A549 (cell line): ENCODE measurements around the gene CDHR2. TPM values are rescaled to one million over a fixed set of nuclear protein-coding genes. Genes with fewer than 3 reads are reported as not detected.
A peak's percentile ranks its signal among the peaks of the same experiment; 100 is the strongest.

Source experiments
- ATAC-seq, 2 experiments: fragments of 200-7000 bp in 1 of 2; fragments of >200 bp in 1 of 2; cut with Nextera tagmentation in 1 of 2; cut with Tn5 transposase in 1 of 2; 3 replicates each; pipeline versions ENCODE4 v1.8.0 to v1.9.1; 2018 to 2020; ENCODE audit warnings: mild to moderate bottlenecking in 1 of 2, moderate library complexity in 1 of 2
- CTCF ChIA-PET: fragments of 300-600 bp; sonication (Branson Sonifier 250); formaldehyde crosslinking; extraction: SDS; loops from one replicate; lab custom pipeline; 2021; ENCODE audit warnings: antibody characterized with exemption, inconsistent platforms; lab: Yijun Ruan, JAX
- POLR2A ChIA-PET: fragments of 350-600 bp; formaldehyde crosslinking; extraction: SDS; loops from one replicate; lab custom pipeline; 2021; ENCODE audit warnings: antibody characterized with exemption, inconsistent platforms; lab: Yijun Ruan, JAX
- DNase-seq, 2 experiments: peaks; one replicate each; pipeline versions ENCODE4 v3.0.0 to v3.0.0-alpha.2; 2011 to 2016; ENCODE audit warnings: low read depth in 1 of 2, low spot score in 1 of 2
- FAIRE-seq: peaks from 2 replicates; lab custom pipeline; 2011; peaks lifted over from hg19 to GRCh38; lab: Jason Lieb, UNC
- H3K27ac ChIP-seq, 2 experiments: fragments of >200 bp; sonication (Bioruptor Twin); formaldehyde crosslinking; 3 replicates each; pipeline ENCODE4 v1.5.1; 2016 to 2017
- H3K4me1 ChIP-seq: fragments of >200 bp; sonication (Bioruptor Twin); formaldehyde crosslinking; 3 replicates; pipeline ENCODE4 v1.6.1; 2016
- H3K4me2 ChIP-seq: fragments of >200 bp; sonication (Bioruptor Twin); formaldehyde crosslinking; 3 replicates; pipeline ENCODE4 v1.6.1; 2016
- H3K4me3 ChIP-seq: fragments of >200 bp; sonication (Bioruptor Twin); formaldehyde crosslinking; 3 replicates; pipeline ENCODE4 v1.5.1; 2016
- H3K9me3 ChIP-seq: fragments of >200 bp; sonication (Bioruptor Twin); formaldehyde crosslinking; 3 replicates; pipeline ENCODE4 v1.6.1; 2016
- CBX8 ChIP-seq: fragments of 200-600 bp; sonication (generic); IDR thresholded peaks from 2 replicates; pipeline ENCODE4 v1.6.1; 2016
- CEBPB ChIP-seq, 2 experiments: fragments of >200 bp in 1 of 2; sonication (Bioruptor Twin) in 1 of 2; formaldehyde crosslinking in 1 of 2; IDR thresholded peaks; 2 replicates each; pipeline ENCODE4 v1.6.1; 2012 to 2016
- CHD4 ChIP-seq: fragments of 200-600 bp; sonication (generic); IDR thresholded peaks from 2 replicates; pipeline ENCODE4 v1.6.1; 2016; ENCODE audit warnings: antibody characterized with exemption, mild to moderate bottlenecking, borderline replicate concordance
- EP300 ChIP-seq, 2 experiments: fragments of >200 bp; sonication (Bioruptor Twin); formaldehyde crosslinking; IDR thresholded peaks; 2 replicates in 1 of 2; 3 replicates in 1 of 2; pipeline ENCODE4 v1.6.1; 2016 to 2017
- HDAC2 ChIP-seq: fragments of 200-600 bp; sonication (generic); IDR thresholded peaks from 2 replicates; pipeline ENCODE4 v1.6.1; 2016
- HEYL ChIP-seq: fragments of 250-450 bp; sonication (Bioruptor Pico); IDR thresholded peaks from 2 replicates; pipeline ENCODE4 v1.8.0; 2021; ENCODE audit warnings: mild to moderate bottlenecking, moderate library complexity
- MAFK ChIP-seq: fragments of 450-650 bp; IDR thresholded peaks from 2 replicates; pipeline ENCODE4 v1.6.1; 2014; ENCODE audit not compliant: partially characterized antibody
- RAD21 ChIP-seq, 2 experiments: fragments of >200 bp in 1 of 2; sonication (Bioruptor Twin) in 1 of 2; formaldehyde crosslinking in 1 of 2; IDR thresholded peaks in 1 of 2; conservative IDR thresholded peaks in 1 of 2; 2 replicates in 1 of 2; 3 replicates in 1 of 2; pipeline ENCODE4 v1.6.1; 2012 to 2018; ENCODE audit warnings: inconsistent platforms in 1 of 2
- RFX5 ChIP-seq: fragments of 450-650 bp; IDR thresholded peaks from 2 replicates; pipeline ENCODE4 v1.7.1; 2014; ENCODE audit warnings: antibody characterized with exemption, mild to moderate bottlenecking, moderate library complexity
- SMC3 ChIP-seq: fragments of >200 bp; sonication (Bioruptor Twin); formaldehyde crosslinking; IDR thresholded peaks from 3 replicates; pipeline ENCODE4 v1.6.1; 2018; ENCODE audit warnings: inconsistent platforms
- TFCP2L1 ChIP-seq: fragments of 250-450 bp; sonication (Bioruptor Pico); IDR thresholded peaks from 2 replicates; pipeline ENCODE4 v1.5.0; 2021; ENCODE audit warnings: mild to moderate bottlenecking
- TP53 ChIP-seq: fragments of 250-450 bp; sonication (Bioruptor Pico); IDR thresholded peaks from 2 replicates; pipeline ENCODE4 v1.5.0; 2021; ENCODE audit warnings: mild to moderate bottlenecking, moderate library complexity
- WGBS: methylation state at CpG from one replicate; pipeline ENCODE4 v1.1.6; 2017; ENCODE audit errors: missing lambda C conversion rate; 5-methylcytosine and 5-hydroxymethylcytosine counted together
- polyA plus RNA-seq, 4 experiments: library from polyadenylated mRNA; depleted of rRNA in 3 of 4; stranded (reverse); fragments of >200 nt; fragmentation: RNase III in 1 of 4; extraction: RNeasy Plus Mini Kit Qiagen cat#74134 plus additional on column Dnase treatment in 1 of 4; gene quantifications; 2 replicates in 3 of 4; 3 replicates in 1 of 4; pipeline ENCODE4 v1.2.3, GENCODE V29; 2011 to 2017
- TF ChIP-seq, protein P1 (sequence below): IDR thresholded peaks from 2 replicates; pipeline ENCODE4 v1.6.1; 2012; ENCODE audit warnings: low read depth, borderline replicate concordance
- TF ChIP-seq, protein P2 (sequence below): fragments of >200 bp; sonication (Bioruptor Twin); formaldehyde crosslinking; IDR thresholded peaks from 3 replicates; pipeline ENCODE4 v1.5.1; 2016
- TF ChIP-seq, protein P3 (sequence below): IDR thresholded peaks from 2 replicates; pipeline ENCODE4 v1.6.1; 2012

CDHR2 gene
- polyA plus RNA-seq, 2 of the 4 experiments (the other 2 are of a cell fraction) = 0.09 TPM; not detected in 1

DNA sequence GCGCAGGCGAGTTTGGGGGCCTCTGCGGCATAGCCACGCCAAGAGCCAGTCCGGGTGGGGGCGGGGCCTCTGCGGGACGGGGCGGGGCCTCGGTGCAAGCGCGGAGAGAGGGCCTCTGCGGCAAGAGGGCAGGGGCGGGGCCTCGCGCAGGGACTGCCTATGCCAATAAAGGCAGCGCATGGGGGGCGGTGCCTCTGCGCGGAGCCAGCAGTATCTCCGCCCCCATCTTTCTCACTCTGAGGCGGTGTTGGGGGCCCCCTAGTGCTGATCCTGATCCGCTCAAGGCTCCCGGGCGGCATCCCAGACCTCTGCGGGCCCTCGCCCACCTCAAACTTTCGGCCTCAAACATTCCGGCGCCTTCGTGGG is 70.0 kb downstream of the CDHR2 start:
- H3K4me2 ChIP-seq = peak overlapping the region; percentile 91
- peaks cover 31% of the 10 kb centered on the region for H3K4me1 ChIP-seq
- 12% methylated on average over 11 of the region's 31 CpGs for WGBS
- CTCF ChIA-PET = interaction anchor here (0.8 to 1.3 kb wide), 4 partner anchors 12 to 226 kb away, joined by 3 to 5 read pairs (median 4); no protein-coding TSS in a partner anchor
- TF ChIP-seq CEBPB (IDR thresholded peaks at IDR 0.05) (no peak), RFX5 (no peak), CBX8 (no peak), EP300 (IDR thresholded peaks at IDR 0.05) (no peak), TP53 (CRISPR knock-in tag) (no peak), CHD4 (no peak), SMC3 (peak; percentile 47; the same call in 2 of the 3 replicates), MAFK (no peak), RAD21 (conservative IDR thresholded peaks at IDR 0.05 in 1 of 2, IDR thresholded peaks at IDR 0.05 in 1 of 2) (peak; percentile 64 to 65)
- TF ChIP-seq, protein P1, sequence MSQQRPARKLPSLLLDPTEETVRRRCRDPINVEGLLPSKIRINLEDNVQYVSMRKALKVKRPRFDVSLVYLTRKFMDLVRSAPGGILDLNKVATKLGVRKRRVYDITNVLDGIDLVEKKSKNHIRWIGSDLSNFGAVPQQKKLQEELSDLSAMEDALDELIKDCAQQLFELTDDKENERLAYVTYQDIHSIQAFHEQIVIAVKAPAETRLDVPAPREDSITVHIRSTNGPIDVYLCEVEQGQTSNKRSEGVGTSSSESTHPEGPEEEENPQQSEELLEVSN = peak; percentile 35; the same call in 1 of the 2 replicates
- TF ChIP-seq, protein P2, sequence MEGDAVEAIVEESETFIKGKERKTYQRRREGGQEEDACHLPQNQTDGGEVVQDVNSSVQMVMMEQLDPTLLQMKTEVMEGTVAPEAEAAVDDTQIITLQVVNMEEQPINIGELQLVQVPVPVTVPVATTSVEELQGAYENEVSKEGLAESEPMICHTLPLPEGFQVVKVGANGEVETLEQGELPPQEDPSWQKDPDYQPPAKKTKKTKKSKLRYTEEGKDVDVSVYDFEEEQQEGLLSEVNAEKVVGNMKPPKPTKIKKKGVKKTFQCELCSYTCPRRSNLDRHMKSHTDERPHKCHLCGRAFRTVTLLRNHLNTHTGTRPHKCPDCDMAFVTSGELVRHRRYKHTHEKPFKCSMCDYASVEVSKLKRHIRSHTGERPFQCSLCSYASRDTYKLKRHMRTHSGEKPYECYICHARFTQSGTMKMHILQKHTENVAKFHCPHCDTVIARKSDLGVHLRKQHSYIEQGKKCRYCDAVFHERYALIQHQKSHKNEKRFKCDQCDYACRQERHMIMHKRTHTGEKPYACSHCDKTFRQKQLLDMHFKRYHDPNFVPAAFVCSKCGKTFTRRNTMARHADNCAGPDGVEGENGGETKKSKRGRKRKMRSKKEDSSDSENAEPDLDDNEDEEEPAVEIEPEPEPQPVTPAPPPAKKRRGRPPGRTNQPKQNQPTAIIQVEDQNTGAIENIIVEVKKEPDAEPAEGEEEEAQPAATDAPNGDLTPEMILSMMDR = peak; percentile 22; the same call in 2 of the 3 replicates
- TF ChIP-seq, protein P3, sequence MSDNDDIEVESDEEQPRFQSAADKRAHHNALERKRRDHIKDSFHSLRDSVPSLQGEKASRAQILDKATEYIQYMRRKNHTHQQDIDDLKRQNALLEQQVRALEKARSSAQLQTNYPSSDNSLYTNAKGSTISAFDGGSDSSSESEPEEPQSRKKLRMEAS = peak; percentile 47; the same call in 1 of the 2 replicates
- H3K27ac ChIP-seq = no peak overlapping the region
- FAIRE-seq = no peak
- POLR2A ChIA-PET = no interaction called here
- peak overlapping the region; percentile 38; the same call in 2 of the 3 replicates for H3K4me3 ChIP-seq
- peak; percentile 63 to 89 for ATAC-seq
- peak; percentile 84 to 86 for DNase-seq
- no peaks in the 10 kb centered on the region for H3K9me3 ChIP-seq

DNA sequence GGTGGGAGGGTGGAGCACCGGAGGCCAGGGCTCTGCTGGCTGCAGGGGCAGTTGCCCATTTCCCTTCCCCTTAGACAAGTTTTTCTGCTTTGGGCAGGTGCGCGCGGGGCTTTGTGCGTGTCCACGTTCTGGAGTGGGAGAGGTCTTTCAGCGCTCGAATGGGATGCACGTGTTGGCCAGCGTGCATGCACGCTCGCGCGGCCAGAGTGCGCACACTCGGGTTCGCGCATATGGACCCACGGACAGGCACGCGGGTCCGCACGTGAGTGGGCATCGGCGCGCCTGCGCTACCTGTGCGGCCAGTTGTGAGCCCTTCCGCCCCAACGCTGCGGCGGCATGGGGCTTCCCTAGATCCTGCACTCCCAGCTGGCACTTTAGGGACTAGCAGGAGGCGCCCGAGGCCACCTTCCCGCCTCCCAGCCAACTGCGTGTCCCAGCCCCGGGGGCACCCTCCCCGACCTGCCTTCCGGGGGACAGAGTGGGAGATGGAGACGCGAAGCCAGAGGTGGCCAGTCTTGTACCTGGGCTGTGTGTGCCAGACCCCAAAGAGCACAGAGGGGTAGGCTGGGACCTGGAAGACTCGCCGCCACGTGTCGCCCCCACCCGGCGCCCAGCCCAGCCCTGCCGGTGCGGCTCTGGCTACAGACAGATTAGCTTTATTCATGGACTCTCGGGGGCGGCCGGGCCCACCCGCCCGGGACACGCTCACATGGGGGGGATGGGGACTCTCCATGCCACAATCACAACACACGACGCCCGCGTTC is 70.6 kb downstream of the CDHR2 start:
- Histone ChIP-seq H3K27ac (peak overlapping the region in 1 of 2 experiments; percentile 13; a peak in 2 of 6 replicates), H3K9me3 (no peaks in the 10 kb centered on the region), H3K4me3 (peak overlapping the region; percentile 38), H3K4me2 (peak overlapping the region; percentile 91), H3K4me1 (peaks cover 25% of the 10 kb centered on the region)
- TF ChIP-seq, protein P1 = peak; percentile 8; the same call in 1 of the 2 replicates
- no peak for TF ChIP-seq HEYL (CRISPR knock-in tag)
- 0 out of 5 replicates have a peak, but pooled peaks of 1 of the 2 experiments have one; percentile 6 for TF ChIP-seq RAD21 (conservative IDR thresholded peaks at IDR 0.05 in 1 of 2, IDR thresholded peaks at IDR 0.05 in 1 of 2)
- FAIRE-seq = no peak
- DNase-seq = no peak
- ChIA-PET CTCF (interaction anchor here (0.6 to 1.3 kb wide), 3 partner anchors 12 to 385 kb away, joined by 3 to 5 read pairs (median 3); no protein-coding TSS in a partner anchor), POLR2A (no interaction called here)
- peak in 1 of 2 experiments; percentile 18; a peak in 3 of 6 replicates for ATAC-seq
- 74% methylated on average over 29 of the region's 59 CpGs for WGBS

DNA sequence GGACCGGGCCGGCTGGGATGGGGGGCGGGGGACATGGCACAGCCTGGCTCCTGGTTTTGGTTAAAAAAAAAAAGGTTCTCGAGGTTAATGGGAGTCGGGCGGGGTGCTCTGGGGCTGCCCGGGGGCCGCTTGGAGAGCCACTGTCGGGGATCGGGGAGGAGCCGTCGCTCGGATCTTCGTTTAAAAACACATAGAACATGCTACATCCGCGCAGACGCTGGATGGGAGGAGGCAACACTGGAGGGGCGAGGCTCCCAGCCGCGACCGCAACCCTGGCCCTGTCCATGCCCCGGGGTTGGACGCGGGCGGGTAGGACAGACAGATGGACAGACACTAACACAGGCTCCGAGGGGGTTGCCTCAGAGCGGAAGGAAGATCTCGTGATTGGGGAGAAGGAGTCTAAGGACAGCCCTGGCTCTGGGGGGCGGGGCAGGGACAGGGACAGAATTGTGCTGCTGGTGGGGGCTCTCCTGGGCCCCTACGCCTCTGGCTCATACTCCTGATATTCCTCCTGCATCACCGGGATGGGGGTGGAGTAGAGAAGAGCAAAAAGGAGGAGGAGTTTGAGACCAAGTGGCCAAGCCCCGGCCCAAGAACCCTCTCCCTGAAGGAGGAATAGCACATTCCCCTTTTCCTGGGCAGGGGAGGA is 71.3 kb downstream of the CDHR2 start:
- DNase-seq (peak; percentile 24 to 49), ATAC-seq (peak; percentile 43 to 60), FAIRE-seq (no peak)
- Histone ChIP-seq H3K27ac (peak overlapping the region in 1 of 2 experiments; percentile 13; a peak in 2 of 6 replicates), H3K4me2 (peak overlapping the region; percentile 91), H3K4me1 (peaks cover 18% of the 10 kb centered on the region), H3K4me3 (peak overlapping the region; percentile 38), H3K9me3 (no peaks in the 10 kb centered on the region)
- 7% methylated on average over 24 of the region's 32 CpGs for WGBS
- POLR2A ChIA-PET = no interaction called here
- CTCF ChIA-PET = interaction anchor here (0.6 to 2.5 kb wide), 4 partner anchors 10 to 386 kb away, joined by 3 to 11 read pairs (median 5); partner anchors contain the start of genes EIF4E1B and SNCB
- TF ChIP-seq, protein P2 = no peak
- TF ChIP-seq, protein P3 = 0 out of 2 replicates have a peak, but pooled peaks have one; percentile 23
- TF ChIP-seq HDAC2 (no peak), TFCP2L1 (CRISPR knock-in tag) (no peak)
